ENCODE data around the gene BMI1.

- TF ChIP-seq EZH2phosphoT487 (IDR thresholded peaks at IDR 0.05; ENCODE audit: unreplicated experiment) (no peak), POLR2AphosphoS5 (IDR thresholded peaks at IDR 0.05; ENCODE audit: low read depth) (no peak), CTCF (conservative IDR thresholded peaks at IDR 0.05; ENCODE audit: low read depth in 2 of 2) (no peak), ZNF331 (CRISPR knock-in tag; IDR thresholded peaks at IDR 0.05; ENCODE audit: low read depth) (no peak), CREB1 (CRISPR knock-in tag; IDR thresholded peaks at IDR 0.05; ENCODE audit: low read depth) (no peak), EZH2 (IDR thresholded peaks at IDR 0.05; ENCODE audit: low read depth, unreplicated experiment) (no peak), REST (IDR thresholded peaks at IDR 0.05; ENCODE audit: unreplicated experiment) (no peak), ZNF114 (CRISPR knock-in tag; IDR thresholded peaks at IDR 0.05) (no peak), JUNB (IDR thresholded peaks at IDR 0.05; ENCODE audit: unreplicated experiment) (no peak), ETS1 (IDR thresholded peaks at IDR 0.05) (no peak), STAT1 (IDR thresholded peaks at IDR 0.05; ENCODE audit: unreplicated experiment) (no peak), NANOG (IDR thresholded peaks at IDR 0.05; ENCODE audit: borderline replicate concordance) (no peak), ZNF462 (CRISPR knock-in tag; IDR thresholded peaks at IDR 0.05) (no peak)
These were observed 48.1 kb downstream of the BMI1 start for GRCh38 chr10:22368981-22369380.
